SH-SY5Y (cell line): ENCODE data around the gene OTOS.

Experiments used
- GATA2 ChIP-seq: IDR thresholded peaks from 2 replicates; pipeline ENCODE4 v1.6.1; 2011; ENCODE audit warnings: mild to moderate bottlenecking, low read depth, low read length
- GATA3 ChIP-seq: IDR thresholded peaks from 2 replicates; pipeline ENCODE4 v1.6.1; 2011; ENCODE audit warnings: low read depth, mild to moderate bottlenecking, low read length, moderate library complexity

The OTOS gene

DNA sequence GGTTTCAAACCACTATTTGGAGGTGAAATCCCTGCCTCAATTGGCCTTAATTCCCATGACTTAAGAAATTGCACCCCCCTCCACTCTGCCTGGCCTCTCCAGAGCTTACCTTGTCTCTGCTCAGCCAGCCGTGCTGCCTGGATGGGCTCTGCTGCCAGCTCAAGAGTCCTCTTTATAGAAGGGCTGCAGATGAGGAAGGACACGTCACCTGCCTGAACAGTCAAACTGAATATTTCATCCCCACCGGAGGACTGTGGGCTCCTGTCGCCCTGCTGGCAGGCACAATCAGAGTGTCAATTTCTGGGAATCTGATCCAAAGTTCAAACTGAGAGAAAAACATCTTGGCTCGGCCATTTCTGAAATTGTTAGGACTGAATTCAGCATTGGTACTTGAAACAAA is at the start of gene OTOS:
Gene OTOS, minus strand, starts transcription at position 148 of the 400 bp plus-strand sequence. CDS start 332 bp downstream, outside the sequence.
- no peak for TF ChIP-seq GATA2
- no peak for TF ChIP-seq GATA3

GRCh38 chr2:240189686-240190085 is 49.2 kb upstream of the OTOS start:
- TF ChIP-seq GATA3 = no peak
- TF ChIP-seq GATA2 = no peak

DNA sequence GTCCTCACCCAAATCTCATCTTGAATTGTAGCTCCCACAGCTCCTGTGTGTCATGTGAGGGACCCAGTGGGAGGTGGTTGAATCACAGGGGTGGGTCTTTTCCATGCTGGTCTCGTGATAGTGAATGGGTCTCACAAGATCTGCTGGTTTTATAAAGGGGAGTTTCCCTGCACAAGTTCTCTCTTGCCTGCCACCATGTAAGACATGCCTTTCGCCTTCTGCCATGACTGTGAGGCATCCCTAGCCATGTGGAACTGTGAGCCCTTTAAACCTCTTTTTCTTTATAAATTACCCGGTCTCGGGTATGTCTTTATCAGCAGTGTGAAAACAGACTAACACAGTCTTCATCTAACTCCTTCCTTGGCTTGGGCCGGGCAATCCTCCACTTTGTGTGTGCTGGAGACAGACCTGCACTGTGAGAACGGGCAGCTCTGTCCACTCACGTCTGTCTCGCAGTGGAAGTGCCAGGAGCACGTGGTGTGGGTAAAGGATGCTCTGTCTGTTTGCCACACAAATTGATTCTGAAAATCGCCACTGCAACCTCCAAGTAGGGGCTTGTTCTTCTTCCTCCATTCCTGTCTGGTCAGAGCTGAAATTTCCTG is 47.6 kb upstream of the OTOS start:
- TF ChIP-seq GATA3 = no peak

- TF ChIP-seq GATA3 = no peak
- no peak for TF ChIP-seq GATA2
These were observed 45.8 kb upstream of the OTOS start for GRCh38 chr2:240186191-240186725.

DNA sequence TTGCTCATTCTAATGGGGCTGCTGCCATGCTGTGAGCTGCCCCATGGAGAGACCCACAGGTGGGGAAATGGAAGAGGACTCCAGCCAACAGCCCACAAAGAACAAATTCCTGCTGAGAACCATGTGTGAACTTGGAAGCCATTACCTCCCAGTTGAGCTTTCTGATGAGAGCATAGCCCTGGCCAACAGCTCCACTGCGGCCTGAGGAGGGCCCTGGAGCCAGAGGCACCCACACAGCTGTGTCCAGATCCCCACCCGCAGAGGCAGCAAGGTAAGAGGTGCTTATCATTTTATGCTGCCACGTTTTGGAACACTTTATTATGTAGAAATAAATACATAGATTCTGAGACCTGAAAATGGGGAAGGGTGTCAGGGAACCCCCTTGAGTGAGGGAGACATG is 44.2 kb upstream of the OTOS start:
- TF ChIP-seq GATA2 = no peak
- no peak for TF ChIP-seq GATA3

DNA sequence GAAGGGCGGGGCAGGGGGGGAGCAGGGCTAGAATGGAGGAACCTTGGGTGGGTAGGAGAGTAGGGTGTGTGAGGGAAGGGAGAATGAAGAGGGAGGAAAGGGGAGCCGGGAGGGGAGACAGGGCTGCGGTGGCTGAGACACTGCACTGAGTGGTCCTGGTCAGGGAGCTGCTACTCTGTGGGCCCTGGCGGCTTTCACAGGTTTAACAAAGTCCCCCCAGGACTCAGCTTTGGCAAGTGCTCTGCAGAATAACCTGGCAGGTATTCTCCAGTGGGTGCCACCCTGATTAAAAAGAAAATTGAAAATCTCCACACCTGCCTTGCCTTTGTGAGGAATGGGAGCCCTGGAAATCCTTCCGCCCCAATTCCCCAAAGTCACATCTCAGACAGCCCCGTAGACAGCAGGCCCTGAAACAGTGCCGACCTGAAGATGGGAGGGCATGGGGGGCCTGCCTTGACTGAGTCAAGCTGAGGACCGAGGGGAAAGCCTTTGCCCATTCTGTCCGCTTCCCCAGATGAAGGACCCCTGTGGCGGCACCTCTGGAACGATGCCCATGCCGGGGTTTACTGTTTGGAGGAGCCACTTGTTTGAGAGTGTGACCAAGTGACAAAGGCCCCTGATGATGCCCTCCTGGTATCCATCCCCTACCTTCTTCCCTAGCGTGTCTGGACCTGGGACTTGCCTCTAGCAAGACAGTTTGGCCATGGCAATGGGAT is 43.6 kb upstream of the OTOS start:
- TF ChIP-seq GATA3 (no peak), GATA2 (no peak)

DNA sequence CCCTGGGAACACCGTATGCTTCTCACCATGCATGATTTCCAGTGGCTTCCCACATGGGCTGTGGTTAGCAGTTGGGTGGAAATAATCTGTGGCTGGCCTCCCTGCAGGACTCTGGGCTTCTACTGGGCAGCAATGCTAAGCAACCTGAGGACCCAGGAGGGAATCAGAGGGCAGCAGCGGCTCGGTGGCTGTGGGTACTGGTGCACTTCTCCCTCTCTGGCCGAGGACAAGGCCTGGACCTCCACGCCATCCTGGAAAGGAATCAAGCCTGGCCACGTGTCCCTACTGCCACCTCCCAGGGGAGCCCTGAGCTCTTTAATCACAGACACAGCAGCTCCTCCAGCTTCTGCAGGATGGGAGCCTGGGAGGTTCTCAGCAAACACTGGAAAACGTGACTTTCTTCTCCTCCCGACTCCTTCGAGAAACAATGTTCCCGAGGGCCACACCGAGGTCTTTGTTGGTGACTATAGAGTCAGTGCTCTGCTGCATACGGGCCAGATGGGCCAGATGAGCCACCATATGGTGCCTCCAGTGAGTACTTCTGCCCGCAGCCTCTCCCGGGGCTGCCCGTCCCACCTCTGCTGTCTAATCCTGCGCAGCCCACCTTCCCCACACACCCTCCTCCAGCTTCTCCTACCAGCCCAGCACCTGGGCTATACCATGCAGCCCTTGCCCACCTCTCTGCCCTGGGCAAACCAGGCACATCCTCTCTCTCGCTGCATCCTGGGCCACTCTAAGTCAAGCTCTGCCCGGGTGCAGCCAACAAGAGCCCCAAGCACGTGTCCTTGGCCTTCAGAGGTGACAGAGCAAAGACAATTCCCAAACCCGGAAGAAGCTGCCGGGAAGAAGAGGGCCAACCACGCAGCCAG is 42.8 kb upstream of the OTOS start:
- TF ChIP-seq GATA2 (no peak), GATA3 (no peak)

GRCh38 chr2:240182476-240182875 is 42.0 kb upstream of the OTOS start:
- TF ChIP-seq GATA3 (no peak), GATA2 (no peak)

GRCh38 chr2:240182001-240182400 is 41.5 kb upstream of the OTOS start:
- TF ChIP-seq GATA2 (no peak), GATA3 (no peak)

DNA sequence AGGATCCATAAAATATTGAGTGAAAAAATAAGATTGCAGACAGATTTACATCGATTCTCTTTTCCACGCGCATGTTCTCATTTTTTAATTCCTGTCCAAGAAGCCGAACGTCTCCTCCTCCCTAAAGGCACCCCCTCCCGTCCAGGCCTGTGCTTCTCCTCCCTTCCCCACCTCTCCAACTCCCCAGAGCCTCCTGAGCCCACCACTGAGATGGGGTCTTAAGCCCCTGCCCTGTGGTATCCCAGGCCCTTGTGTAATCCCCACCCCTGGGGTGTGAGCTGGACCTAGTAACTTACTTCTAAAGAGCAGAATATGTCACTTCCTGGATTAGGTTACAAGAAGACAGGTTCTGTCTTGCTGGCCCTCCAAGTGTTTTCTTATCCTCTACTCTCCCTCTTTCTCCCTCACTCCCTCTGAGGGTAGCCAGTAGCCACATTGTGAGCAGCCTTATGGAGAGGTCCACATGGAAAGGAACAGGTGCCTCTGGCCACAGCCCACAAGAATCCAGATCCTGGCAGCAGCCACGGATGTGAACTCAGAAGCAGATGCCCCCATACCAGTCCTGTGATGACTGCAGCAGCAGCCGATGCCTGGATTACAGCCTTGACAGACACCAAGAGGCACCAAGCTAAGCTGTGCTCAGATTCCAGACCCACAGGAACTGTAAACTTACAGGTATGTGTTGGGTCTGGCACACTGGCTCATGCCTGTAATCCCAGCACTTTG is 39.6 kb upstream of the OTOS start:
- TF ChIP-seq GATA2 (no peak), GATA3 (no peak)

DNA sequence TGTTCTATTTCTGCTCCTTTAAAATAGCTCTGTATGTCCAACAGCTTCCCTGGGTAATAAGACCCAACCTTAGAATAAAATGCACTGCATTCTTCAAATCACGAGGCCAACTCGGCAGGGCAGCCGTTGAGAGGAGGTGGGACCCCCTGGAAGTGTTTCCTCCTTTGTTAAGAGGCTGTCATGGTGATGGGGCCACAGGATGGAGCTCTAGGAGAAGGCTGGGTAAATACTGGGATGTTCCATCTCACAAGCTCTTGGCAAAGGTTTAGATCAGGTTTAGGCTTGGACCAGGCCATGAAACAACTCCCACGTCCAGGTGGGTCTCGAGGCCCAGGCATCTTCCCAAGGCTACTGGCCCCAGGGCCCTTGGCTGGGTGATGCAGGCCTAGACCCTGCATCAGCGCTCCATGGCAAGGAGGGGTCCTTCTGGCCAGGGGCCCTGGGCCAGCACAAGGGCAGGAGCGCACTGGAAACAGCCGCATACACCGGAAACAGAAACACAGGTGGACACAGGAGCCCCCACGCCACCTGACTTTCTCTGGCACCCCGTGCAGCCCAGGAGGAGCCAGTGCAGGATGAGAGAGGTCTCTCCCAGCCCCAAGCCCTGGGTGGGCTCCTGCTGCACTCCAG is 38.8 kb upstream of the OTOS start:
- TF ChIP-seq GATA2 = no peak
- no peak for TF ChIP-seq GATA3

GRCh38 chr2:240178564-240178963 is 38.1 kb upstream of the OTOS start:
- no peak for TF ChIP-seq GATA2
- TF ChIP-seq GATA3 = no peak

- TF ChIP-seq GATA3 = no peak
- no peak for TF ChIP-seq GATA2
These were observed 34.0 kb upstream of the OTOS start for GRCh38 chr2:240174496-240174895.
